Spleen (tissue), 11 donors: ENCODE data around the gene FAM89A. TPM values are rescaled to one million over a fixed set of nuclear protein-coding genes. Genes with fewer than 3 reads are reported as not detected.

Experiments
- DNase-seq: peaks from one replicate; pipeline ENCODE4 v3.0.0-alpha.2; 2020
- H3K27ac ChIP-seq, 8 donors: fragments of 200-600 bp; sonication (generic) in 7 of 8; 1 replicate in 4 of 8; 2 replicates in 4 of 8; pipeline versions ENCODE4 v1.5.0 to v1.8.0; 2016 to 2021; ENCODE audit warnings: inconsistent platforms in 4 of 8, mild to moderate bottlenecking in 4 of 8, moderate library complexity in 1 of 8
- H3K27me3 ChIP-seq, 7 donors: fragments of 200-600 bp; sonication (generic) in 6 of 7; replicated peaks in 1 of 7; 1 replicate in 4 of 7; 2 replicates in 3 of 7; pipeline versions ENCODE4 v1.5.0 to v1.8.0; 2016 to 2021; ENCODE audit warnings: inconsistent platforms in 3 of 7, mild to moderate bottlenecking in 1 of 7
- H3K36me3 ChIP-seq, 6 donors: fragments of 200-600 bp; sonication (generic) in 5 of 6; 1 replicate in 4 of 6; 2 replicates in 2 of 6; pipeline versions ENCODE4 v1.5.0 to v1.8.0; 2016 to 2021; ENCODE audit warnings: inconsistent platforms in 2 of 6
- H3K4me1 ChIP-seq, 6 donors: fragments of 200-600 bp; sonication (generic) in 5 of 6; 1 replicate in 3 of 6; 2 replicates in 3 of 6; pipeline versions ENCODE4 v1.5.0 to v1.8.0; 2016 to 2021; ENCODE audit warnings: inconsistent platforms in 3 of 6
- H3K4me3 ChIP-seq, 8 donors: fragments of 200-600 bp; sonication (generic) in 7 of 8; 1 replicate in 4 of 8; 2 replicates in 4 of 8; pipeline versions ENCODE4 v1.5.0 to v1.8.0; 2016 to 2021; ENCODE audit warnings: inconsistent platforms in 4 of 8, mild to moderate bottlenecking in 4 of 8, moderate library complexity in 2 of 8
- H3K9me3 ChIP-seq, 8 donors: fragments of 200-600 bp; sonication (generic) in 7 of 8; 1 replicate in 4 of 8; 2 replicates in 4 of 8; pipeline versions ENCODE4 v1.5.0 to v1.8.0; 2016 to 2021; ENCODE audit warnings: inconsistent platforms in 4 of 8
- POLR2A ChIP-seq, 3 donors: fragments of 450-650 bp; IDR thresholded peaks; one replicate each; pipeline ENCODE4 v1.5.1; 2017; ENCODE audit warnings: antibody characterized with exemption in 3 of 3, mild to moderate bottlenecking in 1 of 3
- POLR2AphosphoS5 ChIP-seq, 3 donors: sonication (generic); formaldehyde crosslinking; IDR thresholded peaks; one replicate each; pipeline ENCODE4 v1.5.1; 2017; ENCODE audit warnings: antibody characterized with exemption in 3 of 3
- WGBS, 5 donors: extraction: QIAGEN DNeasy Blood & Tissue Kit in 3 of 5; methylation state at CpG; one replicate each; pipeline versions ENCODE4 v1.1.5 to v1.1.7; 2013 to 2018; 5-methylcytosine and 5-hydroxymethylcytosine counted together
- intact Hi-C: fragments of 100-400 bp; cut with DNase I; formaldehyde crosslinking; loops from one replicate; pipeline ENCODE4 v1.15.0; 2023; ENCODE audit warnings: low total_unique reads
- polyA plus RNA-seq, 3 donors: library from polyadenylated mRNA; stranded (reverse); fragments of 200-250 nt; gene quantifications; one replicate each; pipeline ENCODE4 v1.2.1, GENCODE V29; 2013
- total RNA-seq, 7 donors: library from RNA; depleted of rRNA in 3 of 7; stranded (reverse); fragments of >200 nt in 3 of 7; fragmentation: NEBNext Ultra II Directional in 4 of 7; extraction: Animal tissue kit (Norgen Biotek cat#: 25700) in 4 of 7; gene quantifications; one replicate each; pipeline versions ENCODE4 v1.1.0 to v1.2.1, GENCODE V29; 2016 to 2021
- TF ChIP-seq, protein P1 (sequence below), 11 experiments: fragments of 200-600 bp in 7 of 11; fragments of 450-650 bp in 4 of 11; sonication (generic) in 4 of 11; IDR thresholded peaks in 8 of 11; conservative IDR thresholded peaks in 3 of 11; 1 replicate in 7 of 11; 2 replicates in 4 of 11; pipeline versions ENCODE4 v1.4.0 to v1.8.0; 2016 to 2021; ENCODE audit warnings: antibody characterized with exemption in 11 of 11, inconsistent platforms in 4 of 11, mild to moderate bottlenecking in 1 of 11
- donor health status: healthy with polysubstance abuse.
- donor health status: DM: no; HTN: no; CAD: no; lungs with moderate emphysema.
- donor health status: DM: no; HTN: no; CAD: no.
- donor health status: Bipolar disorder and iron deficiency.
- donor health status: healthy.
- donor health status: DM: no; HTN: no; CAD: no.
- donor health status: DM: yes; HTN: yes; CAD: no.

FAM89A gene
- total and polyA plus RNA-seq, 10 donors = 9.8 to 54.8 (median 34.8) TPM

GRCh38 chr1:231069333-231069732, 29.3 kb upstream of the FAM89A start:
- H3K9me3 ChIP-seq = no peaks in the 10 kb centered on the region
- no peaks in the 10 kb centered on the region for H3K27me3 ChIP-seq
- TF ChIP-seq POLR2AphosphoS5 (IDR thresholded peaks at IDR 0.05) (no peak), POLR2A (IDR thresholded peaks at IDR 0.05) (no peak)
- TF ChIP-seq, protein P1, sequence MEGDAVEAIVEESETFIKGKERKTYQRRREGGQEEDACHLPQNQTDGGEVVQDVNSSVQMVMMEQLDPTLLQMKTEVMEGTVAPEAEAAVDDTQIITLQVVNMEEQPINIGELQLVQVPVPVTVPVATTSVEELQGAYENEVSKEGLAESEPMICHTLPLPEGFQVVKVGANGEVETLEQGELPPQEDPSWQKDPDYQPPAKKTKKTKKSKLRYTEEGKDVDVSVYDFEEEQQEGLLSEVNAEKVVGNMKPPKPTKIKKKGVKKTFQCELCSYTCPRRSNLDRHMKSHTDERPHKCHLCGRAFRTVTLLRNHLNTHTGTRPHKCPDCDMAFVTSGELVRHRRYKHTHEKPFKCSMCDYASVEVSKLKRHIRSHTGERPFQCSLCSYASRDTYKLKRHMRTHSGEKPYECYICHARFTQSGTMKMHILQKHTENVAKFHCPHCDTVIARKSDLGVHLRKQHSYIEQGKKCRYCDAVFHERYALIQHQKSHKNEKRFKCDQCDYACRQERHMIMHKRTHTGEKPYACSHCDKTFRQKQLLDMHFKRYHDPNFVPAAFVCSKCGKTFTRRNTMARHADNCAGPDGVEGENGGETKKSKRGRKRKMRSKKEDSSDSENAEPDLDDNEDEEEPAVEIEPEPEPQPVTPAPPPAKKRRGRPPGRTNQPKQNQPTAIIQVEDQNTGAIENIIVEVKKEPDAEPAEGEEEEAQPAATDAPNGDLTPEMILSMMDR (IDR thresholded peaks at IDR 0.05 in 8 of 11, conservative IDR thresholded peaks at IDR 0.05 in 3 of 11) = no peak
- peaks cover 0 to 29% (median 0%) of the 10 kb centered on the region in 6 donors for H3K4me1 ChIP-seq
- H3K27ac ChIP-seq = no peak overlapping the region
- intact Hi-C loops = no loop called here
- no peak overlapping the region for H3K4me3 ChIP-seq
- no peaks in the 10 kb centered on the region for H3K36me3 ChIP-seq
- WGBS, 5 donors = 83 to 92% (median 84%) methylated on average over 8 of the region's 8 CpGs
- DNase-seq = no peak

DNA sequence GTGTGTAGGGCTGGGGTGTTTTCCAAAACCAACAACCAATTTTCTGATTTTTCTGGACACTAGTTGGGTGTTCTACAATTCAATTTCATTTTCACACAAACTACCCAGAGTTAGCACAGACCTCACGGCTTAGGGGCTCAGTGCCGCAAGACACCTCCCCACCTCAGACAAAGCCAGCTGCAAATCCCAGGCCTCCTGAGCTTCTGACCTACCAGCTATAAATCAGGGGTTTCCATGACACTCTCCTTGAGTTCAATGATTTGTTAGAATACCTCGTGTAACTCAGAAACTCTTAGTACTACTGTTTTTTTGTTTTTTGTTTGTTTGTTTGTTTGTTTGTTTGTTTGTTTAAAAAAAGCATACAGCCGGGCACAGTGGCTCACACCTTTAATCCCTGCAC, 28.7 kb upstream of the FAM89A start:
- Histone ChIP-seq H3K36me3 (no peaks in the 10 kb centered on the region), H3K27me3 (no peaks in the 10 kb centered on the region), H3K4me3 (no peak overlapping the region), H3K4me1 (peaks cover 0 to 29% (median 0%) of the 10 kb centered on the region in 6 donors), H3K27ac (no peak overlapping the region), H3K9me3 (no peaks in the 10 kb centered on the region)
- intact Hi-C loops = no loop called here
- TF ChIP-seq POLR2AphosphoS5 (IDR thresholded peaks at IDR 0.05) (no peak), POLR2A (IDR thresholded peaks at IDR 0.05) (no peak)
- TF ChIP-seq, protein P1 (IDR thresholded peaks at IDR 0.05 in 8 of 11, conservative IDR thresholded peaks at IDR 0.05 in 3 of 11) = no peak
- no peak for DNase-seq
- 72 to 88% (median 84%) methylated on average over 4 of the region's 4 CpGs for WGBS, 5 donors

DNA sequence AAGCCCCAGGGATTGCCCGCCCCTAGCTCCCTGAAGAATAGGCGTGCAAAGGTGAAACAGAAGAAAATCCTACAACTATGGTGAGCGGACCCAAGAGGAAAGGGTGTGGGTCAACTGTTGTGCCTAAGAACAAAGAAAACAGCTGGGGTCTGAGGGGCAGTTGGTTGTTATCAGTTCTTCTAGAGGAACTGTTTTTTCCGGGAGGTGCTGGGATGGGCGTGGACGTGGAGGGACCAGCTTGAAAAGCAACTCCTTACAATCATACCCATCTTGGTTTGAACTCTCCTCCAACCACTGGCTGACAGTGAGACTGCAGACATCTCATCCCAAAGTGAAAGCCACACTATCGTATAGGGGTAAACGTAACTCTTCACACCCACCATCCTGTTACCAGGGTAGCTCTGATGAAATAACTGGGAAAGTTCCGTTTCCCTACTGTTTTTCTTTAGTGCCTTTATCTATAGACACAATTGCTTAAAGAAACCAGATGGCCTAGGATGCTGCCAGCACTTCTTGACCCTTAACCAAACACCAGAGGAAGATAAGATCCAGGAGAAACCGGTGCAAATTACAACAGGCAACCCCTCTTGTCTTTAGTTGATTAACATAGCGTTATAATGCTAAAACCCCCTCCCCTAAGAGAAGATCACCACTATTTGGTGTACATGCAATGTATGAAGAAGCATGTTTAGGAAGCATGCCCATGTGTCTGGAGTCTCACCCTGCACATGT, 25.6 kb upstream of the FAM89A start:
- TF ChIP-seq, protein P1 (IDR thresholded peaks at IDR 0.05 in 8 of 11, conservative IDR thresholded peaks at IDR 0.05 in 3 of 11) = no peak
- TF ChIP-seq POLR2A (IDR thresholded peaks at IDR 0.05) (no peak), POLR2AphosphoS5 (IDR thresholded peaks at IDR 0.05) (no peak)
- no peak for DNase-seq
- H3K4me3 ChIP-seq = no peak overlapping the region
- 75 to 87% (median 79%) methylated on average over 11 of the region's 11 CpGs for WGBS, 5 donors
- peaks cover 0 to 4% (median 0%) of the 10 kb centered on the region in 6 donors for H3K4me1 ChIP-seq
- no peaks in the 10 kb centered on the region for H3K9me3 ChIP-seq
- H3K27ac ChIP-seq = no peak overlapping the region
- intact Hi-C loops = no loop called here
- H3K27me3 ChIP-seq = no peaks in the 10 kb centered on the region
- H3K36me3 ChIP-seq = no peaks in the 10 kb centered on the region

DNA sequence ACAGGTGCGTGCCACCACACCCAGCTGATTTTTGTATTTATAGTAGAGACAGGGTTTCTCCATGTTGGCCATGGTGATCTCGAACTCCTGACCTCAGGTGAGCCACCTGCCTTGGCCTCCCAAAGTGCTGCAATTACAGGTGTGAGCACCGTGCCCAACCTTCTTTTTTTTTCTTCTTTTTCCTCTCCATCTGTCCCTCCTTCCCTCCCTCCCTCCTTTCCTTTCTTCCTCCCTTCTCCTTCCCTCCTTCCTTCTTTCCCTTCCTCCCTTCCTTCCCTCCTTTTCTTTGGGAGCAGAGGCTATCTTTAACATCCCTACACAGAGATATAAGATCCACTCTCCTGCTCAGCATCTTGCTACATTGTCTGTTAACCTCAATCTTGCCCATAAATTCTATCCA, 24.4 kb upstream of the FAM89A start:
- Histone ChIP-seq H3K4me3 (no peak overlapping the region), H3K27me3 (no peaks in the 10 kb centered on the region), H3K9me3 (no peaks in the 10 kb centered on the region), H3K4me1 (no peaks in the 10 kb centered on the region), H3K27ac (no peak overlapping the region), H3K36me3 (no peaks in the 10 kb centered on the region)
- DNase-seq = no peak
- intact Hi-C loops = no loop called here
- WGBS, 5 donors = 80 to 91% (median 83%) methylated on average over 3 of the region's 3 CpGs
- no peak for TF ChIP-seq POLR2AphosphoS5 (IDR thresholded peaks at IDR 0.05)
- TF ChIP-seq, protein P1 (IDR thresholded peaks at IDR 0.05 in 8 of 11, conservative IDR thresholded peaks at IDR 0.05 in 3 of 11) = no peak
- no peak for TF ChIP-seq POLR2A (IDR thresholded peaks at IDR 0.05)
